Body of pancreas (tissue), 4 donors: ENCODE results near the gene ENTPD1.

Experiments used
- CTCF ChIP-seq, 7 experiments: fragments of 450-650 bp in 4 of 7; fragments of 200-600 bp in 3 of 7; sonication (generic) in 3 of 7; IDR thresholded peaks; one replicate each; pipeline ENCODE4 v1.5.1; 2016 to 2019; ENCODE audit warnings: antibody characterized with exemption in 7 of 7
- POLR2A ChIP-seq, 3 donors: fragments of 450-650 bp; IDR thresholded peaks; one replicate each; pipeline ENCODE4 v1.6.1; 2016; ENCODE audit warnings: antibody characterized with exemption in 3 of 3, mild to moderate bottlenecking in 2 of 3

DNA sequence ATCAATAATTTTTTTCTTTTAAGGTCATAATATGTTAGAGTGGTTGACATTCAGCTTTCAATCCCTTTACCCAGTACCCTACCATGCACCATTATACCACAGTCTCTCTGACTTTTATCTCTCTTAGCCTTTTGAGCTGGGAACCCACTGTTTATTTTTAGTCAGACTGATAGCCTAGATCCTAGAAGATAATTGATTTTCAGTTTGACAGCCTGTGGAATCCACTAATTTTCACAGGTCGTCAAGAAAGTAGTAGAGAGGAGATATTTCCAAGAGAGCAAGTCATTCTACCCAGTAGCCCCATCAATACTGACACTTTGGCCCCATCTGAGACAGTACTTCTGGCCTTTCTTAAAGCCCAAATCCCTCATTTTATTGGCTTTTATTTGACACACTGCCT is 84.7 kb downstream of the ENTPD1 start:
- TF ChIP-seq POLR2A (IDR thresholded peaks at IDR 0.05) (no peak), CTCF (IDR thresholded peaks at IDR 0.05) (no peak)
